Colon (tissue), 2 donors: ENCODE measurements around the gene PDE2A.

ENCODE experiments used
- FAIRE-seq: peaks from 2 replicates; lab custom pipeline; 2012; peaks lifted over from hg19 to GRCh38; lab: Jason Lieb, UNC
- donor health status: control.
- donor health status: control.

Gene PDE2A

DNA sequence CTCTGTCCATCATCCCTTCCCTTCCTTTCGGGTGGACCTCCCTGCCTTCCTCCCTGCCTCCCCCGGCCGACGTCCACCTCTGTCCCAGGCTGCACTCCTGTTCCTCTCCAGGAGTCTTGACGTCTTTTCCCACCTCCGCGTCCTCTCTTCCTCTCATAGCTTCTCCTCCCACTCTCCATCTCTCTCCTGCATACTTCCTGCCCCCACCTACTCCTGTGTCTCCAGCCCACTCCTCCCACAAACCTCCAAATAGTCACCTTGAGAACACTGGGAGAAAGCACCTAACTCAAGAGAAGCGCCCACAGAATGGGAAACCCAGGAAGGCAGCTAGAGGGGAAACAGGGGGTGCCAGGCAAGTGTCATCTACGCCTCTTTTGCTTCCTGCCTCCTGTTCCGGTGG, 60.8 kb downstream of the PDE2A start:
- no peak for FAIRE-seq

DNA sequence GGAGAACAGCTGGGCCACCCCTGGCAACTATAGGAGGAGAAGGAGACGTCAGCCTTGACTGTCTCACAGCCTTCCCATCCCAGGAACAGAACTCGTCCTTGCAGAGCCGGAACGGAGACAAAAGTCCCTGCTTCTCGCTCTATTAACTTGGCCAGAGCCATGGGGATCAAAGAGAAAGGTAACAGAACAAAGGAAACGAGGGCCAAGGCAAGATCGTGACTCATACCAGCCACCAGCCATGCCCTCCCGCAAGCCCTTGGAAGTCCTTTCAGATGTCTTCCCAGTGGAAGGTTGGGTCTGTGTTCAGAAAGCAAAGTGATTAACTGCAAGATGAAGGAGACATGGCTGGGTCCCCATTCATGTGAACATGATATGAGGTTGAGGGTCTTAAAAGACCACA, 64.7 kb downstream of the PDE2A start:
- FAIRE-seq, result no peak

DNA sequence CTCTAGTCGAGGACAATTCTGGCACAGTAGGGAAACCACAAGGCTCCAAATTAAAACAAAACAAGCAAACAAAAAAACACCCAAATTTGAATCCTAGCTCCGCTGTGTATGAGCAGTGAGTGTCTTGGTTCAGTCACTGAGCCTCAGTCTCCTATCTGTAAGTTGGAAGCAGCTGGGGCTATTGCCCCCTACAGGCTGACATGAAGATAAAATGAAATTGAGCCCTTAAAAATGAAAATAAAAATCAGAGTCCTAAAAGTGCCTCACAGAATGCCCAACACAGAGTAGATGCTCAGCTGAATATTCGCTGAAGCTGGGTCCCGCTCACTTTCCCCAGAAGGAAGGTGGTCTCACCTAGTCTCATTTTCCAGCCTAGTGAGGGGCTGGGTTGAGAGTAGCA, 65.2 kb downstream of the PDE2A start:
- no peak for FAIRE-seq

DNA sequence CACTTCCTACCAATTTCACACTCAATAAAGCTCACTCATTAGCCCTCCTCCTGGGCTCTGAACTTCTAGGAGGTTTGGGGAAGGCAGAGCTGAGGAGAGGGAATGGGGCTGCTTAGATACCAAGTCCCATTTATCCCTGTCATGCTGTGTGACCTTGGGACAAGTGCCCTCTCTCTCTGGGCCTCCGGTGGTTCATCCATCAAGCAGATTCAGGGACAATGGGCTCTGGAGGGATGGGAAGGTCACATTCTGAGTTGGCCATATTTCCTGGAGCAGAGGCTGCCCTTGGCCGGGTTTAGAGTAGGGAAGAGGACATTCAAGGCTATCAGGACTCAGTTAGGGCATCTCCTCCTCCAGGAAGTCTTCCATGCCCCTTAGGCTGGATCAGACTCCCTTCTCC, 66.7 kb downstream of the PDE2A start:
- no peak for FAIRE-seq

DNA sequence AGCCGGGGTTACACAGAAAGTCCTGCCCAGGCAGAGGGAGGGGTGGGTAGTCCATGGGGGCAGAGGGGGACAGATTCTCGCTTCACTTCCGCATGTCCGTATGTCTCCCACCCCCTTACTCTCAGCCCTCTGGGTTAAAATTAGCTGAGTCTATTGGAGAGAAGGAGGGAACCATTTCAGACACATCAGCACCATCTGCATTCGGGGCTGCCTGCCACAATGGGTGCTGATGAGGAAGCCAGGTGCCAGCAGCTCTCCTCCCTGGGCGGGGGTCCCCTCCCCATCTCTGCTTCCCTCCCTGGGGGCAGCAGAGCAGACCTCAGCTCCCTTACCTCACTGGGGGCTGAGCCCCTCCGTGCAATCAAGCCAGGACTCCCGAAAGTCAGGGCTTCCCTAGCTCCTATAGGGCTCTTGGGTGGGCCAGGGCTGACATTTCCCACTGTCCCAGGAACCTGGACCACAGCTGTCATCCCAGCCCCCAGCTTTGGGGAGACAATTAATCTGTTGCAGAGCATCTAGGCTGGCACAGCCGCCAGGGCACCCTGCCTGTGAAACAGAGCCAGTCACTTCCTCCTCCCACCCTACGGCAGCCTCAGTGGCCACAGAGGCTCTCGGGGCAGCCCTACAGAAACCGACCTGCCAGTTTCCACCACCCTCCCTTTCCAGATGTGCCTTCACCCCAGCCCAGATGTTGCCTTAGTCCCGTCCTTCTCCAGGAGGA, 67.3 kb downstream of the PDE2A start:
- no peak for FAIRE-seq

DNA sequence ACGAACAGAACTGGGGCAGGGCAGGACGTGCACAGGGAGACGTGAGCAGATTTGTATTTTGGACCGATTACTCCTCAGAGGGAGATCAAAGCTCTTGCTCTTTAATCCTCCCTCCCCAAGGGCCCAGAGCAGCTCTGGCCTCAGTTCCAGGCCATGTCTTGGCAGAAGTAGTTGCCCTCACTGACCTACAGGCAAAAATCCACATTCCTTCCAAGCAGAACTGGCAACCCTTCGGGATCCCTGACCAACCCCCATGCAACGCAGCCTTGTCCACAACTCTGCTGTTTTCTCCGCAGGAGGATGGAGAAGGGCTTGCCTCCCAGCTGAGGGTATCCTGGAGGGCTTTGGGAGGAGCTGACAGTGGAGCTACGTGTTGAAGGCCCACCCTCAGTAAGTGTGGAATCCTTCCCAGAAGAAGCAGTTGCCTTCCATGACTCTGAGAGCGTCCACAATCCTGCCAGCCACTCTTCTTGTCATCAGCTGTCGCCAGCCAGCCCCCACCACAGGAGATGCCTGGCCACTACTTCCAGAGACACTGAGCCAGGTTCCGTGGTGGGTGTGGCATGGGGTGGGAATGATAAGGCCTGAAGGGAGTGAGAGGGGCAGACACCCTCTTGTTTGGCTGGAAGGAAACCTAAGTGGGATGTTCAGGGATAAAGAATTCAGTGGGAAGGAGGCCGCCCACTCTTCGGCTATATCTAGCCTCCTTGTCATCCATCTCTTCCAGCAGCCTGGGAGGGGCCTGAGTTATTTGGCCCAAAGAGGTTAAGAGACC, 68.1 kb downstream of the PDE2A start:
- no peak for FAIRE-seq

DNA sequence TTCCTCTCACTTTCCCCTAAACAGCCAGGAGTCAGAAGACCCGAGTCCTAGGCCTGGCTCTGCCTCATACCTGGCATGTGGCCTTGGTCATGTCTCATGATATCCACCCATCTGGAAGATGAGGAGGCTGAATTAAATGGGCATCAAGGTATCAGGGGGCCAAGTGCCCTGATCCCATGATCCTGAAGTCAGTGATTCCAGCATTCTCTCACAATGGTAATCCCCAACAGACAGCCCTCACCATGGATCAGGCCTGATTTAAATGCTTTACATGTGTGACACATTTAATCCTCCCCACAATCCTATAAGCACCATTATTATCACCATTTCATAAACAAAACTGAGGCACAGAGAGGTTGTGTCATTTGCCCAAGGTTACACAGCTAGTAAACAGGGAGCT, 70.0 kb downstream of the PDE2A start:
- no peak for FAIRE-seq

DNA sequence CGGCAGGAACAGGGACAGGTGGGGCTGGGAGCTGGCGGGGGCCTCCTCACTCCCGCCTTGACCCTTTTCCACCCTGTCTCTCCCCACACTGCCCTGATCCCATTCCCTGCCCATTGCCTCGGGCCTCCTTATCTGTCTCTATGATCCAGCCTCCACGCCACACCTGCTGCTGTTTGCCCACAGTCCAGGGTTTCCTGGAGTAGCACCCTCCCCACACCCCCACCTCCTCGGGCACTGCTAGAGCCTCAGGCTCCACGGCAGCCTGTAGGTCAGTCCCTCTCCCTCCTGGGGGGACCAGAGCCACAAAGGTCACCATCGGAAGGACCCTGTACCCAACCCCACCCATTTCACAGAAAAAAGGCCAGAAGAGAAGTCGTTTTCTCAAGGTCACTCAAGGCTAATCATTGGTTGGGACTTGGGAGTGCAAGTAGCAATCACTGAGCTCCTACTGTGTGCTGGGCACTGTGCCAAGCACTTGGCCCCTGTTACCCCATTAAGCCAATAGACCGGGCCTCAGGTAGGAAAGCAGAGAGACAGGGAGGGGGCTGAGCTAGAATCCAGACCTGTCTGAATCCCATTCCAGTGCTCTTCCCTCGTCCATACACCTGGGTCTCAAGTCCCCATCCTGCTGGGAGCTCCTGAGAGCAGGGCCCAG, 71.8 kb downstream of the PDE2A start:
- FAIRE-seq, result no peak

DNA sequence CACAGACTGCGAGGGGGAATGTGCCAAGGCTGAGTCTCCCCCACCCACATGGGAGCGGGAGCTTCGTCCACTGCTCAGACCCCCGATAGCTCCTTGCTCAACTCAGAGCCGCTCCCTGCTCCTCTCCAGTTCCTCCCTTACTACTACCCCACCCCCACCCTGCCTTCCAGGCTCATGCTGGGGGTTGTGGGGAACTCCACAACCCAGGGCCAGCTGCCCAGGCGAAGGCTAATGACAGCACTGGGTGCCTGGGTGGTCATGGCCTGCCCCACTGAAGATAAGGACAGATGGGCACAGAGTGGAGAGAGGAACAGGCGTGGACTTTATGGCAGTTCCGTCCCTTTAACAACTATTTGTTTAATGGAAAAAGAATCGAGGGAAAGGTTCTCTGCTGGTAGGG, 73.7 kb downstream of the PDE2A start:
- FAIRE-seq, result no peak

DNA sequence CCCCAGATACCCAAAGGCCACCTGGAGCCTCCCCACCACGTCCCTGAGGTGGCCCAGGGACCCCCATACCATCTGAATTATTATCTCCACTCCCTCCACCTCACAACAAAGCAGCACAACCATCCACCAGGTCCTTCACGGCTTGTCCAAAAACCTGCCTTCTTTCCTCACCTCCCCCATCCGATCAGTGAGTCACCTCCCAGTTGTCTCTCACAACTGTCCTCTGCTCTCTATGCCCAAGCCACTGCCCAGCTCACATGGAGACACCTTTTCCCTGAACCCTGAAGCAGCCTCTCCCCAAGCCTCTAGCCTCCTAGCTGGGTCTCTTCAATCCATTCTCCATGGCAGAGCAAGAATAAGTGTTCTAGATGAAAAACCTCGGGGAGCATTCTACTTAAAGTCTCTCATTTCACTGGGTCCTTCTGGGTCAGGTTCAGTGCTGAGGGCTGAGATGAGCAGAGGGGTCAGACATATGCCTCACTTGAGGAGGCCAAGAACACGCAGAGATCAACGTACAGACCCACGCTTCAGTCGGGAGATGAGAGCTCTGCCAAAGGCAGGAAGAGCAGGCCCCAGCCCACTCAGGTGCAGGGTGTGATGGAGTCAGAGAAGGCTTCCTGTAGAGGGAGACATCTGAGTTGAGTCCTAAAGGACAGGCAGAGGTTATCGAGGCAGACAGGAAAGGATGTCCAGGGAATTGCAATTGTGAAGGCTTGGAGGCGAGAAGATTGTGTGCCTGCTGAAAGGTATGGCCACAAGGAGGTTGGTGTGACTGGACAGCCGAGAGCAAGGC, 74.7 kb downstream of the PDE2A start:
- no peak for FAIRE-seq

DNA sequence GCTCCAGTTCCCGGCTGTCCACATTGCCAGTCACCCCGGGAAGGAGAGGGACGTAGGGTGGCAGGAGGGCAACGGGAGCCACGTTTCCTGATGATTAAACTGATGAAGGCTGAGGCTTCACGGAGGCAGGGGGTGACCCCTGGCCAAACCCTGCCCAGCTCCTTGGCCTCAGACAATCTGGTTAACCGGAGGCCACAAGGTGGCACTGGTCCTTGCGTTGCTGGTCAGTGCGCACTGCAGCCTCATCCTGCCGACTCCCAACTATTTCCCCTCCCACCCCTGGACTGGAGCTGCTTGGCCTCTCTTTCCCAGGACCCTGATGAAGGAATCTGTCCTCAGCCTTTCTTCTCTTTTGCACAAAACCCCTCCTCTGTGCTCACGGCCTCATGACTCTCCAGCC, 75.3 kb downstream of the PDE2A start:
- no peak for FAIRE-seq

DNA sequence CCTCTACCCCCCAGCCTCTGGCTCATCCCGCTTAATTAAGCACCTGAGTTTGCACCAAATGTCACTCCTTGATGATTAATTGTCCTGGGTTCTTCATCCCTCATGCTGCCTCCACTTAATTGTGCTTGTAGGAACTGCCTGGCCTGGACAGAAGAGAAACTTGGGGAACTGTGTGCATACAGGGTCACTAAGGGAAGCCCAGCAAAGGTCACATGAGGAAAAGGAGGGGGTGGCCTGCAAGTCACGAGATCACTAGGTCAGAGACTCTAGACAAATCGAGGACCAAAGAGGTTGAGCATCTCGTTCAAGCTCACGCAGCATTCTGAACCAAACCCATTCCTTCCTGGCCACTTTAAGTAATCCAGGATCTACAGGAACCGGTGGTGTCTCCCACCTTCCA, 75.8 kb downstream of the PDE2A start:
- FAIRE-seq, result no peak

DNA sequence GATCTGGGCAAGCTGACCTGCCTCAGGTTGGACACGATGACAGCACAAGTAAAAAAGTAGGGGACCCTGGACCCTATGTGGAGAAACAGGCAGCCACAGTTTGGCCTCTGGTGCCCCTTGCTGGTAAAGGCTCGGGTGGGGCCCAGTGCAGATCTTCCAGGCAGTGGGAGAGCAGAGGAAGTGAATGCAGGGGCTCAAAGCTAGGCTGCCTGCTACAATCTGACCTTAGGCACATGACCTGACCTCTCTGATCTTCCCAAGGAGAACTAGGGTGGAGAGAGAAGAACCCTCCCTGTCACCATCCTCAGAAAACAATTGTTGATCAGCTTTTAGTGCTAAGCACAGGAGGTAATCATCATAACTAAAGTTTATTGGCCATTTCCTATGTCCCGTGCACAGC, 76.5 kb downstream of the PDE2A start:
- FAIRE-seq, result no peak

DNA sequence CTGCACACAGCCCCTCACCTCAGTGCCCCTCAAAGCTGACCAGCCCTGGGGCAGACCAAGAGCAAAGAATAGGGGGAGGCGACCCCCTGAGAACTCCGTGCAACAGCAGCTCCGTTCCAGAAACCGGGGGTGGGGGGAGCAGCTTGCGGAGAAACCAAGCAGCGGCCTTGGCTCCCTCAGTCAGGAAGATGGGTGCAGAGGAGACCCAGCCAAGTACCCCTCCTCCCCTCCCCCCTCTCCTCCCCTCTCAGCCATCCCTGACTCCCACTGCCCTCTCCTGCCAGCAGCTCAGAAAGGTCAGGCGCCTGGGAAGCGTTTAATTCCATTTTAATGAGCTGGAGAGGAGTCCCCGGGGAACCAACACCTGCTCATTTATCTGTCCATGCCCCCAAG, 78.9 kb downstream of the PDE2A start:
- no peak for FAIRE-seq

DNA sequence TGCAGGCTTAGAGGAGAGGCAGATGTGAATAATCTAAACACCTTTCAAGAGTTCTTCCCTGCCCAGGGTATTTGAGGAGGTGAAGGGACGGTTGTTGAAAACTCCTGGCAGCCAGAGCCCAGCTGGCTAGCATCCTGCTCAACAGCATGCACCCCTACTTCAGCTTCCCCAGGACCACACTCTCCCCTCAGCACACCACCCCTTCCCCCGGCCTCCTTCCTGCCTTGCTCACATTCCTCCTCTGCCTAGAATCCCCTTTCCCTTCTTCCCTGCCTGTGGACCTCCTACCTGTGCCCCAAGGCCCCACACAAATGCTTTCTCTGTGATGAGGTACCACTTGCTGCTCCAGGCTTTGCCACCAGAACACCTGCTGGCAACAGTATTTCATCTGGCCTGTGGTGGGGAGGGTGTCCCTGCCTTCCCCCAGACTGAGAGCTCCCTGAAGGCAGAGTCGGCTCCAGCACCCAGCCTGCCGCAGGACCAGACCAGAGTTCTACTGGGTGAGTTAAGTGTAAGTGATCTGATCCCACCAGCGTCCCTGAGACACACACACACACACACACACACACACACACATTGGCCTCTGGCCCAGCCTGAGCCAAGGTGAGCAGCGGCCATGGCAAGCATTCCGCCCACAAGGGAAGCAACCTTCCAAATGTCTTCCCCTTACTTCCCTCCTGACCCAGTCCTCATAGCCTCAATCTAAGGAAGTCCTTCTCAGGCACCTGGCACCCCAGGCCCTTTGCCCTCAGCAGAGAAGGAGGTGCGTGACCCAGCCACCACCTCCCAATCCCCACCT, 79.5 kb downstream of the PDE2A start:
- FAIRE-seq, result no peak

DNA sequence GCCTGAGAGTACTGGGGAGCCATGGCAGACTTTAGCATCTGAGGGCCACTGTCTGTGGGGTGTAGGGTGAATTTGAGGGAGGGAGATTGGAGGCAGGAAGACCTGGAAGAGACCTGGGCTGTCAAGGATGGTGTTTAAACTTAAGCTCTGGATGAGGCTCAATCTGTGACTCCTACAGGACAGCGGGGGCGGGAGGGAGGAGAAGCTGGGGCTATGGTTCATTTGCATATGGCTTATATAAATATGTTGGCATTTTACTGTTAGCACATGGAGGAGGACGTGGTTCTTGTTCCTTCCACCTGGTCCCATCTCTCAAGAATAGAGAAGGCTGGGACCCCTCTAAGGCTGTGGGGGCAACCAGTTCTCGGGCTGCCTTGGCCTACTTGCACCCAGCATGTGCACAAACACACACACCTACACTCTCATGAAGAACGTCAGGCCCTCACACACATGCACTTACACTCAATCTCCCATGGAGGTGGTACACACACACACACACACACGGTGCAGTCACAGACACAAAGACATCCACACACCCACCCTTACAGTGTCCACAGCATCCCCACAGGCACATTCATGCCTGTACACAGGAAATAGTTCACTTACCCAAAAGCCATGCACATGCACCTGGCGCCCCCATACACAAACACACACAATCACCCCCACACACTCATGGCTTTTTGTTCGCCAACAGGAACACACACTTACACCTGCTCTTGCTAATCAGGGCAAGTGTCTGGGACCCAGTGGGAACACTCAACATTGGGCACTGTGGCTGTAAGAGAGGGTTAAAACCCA, 81.3 kb downstream of the PDE2A start:
- FAIRE-seq, result no peak

DNA sequence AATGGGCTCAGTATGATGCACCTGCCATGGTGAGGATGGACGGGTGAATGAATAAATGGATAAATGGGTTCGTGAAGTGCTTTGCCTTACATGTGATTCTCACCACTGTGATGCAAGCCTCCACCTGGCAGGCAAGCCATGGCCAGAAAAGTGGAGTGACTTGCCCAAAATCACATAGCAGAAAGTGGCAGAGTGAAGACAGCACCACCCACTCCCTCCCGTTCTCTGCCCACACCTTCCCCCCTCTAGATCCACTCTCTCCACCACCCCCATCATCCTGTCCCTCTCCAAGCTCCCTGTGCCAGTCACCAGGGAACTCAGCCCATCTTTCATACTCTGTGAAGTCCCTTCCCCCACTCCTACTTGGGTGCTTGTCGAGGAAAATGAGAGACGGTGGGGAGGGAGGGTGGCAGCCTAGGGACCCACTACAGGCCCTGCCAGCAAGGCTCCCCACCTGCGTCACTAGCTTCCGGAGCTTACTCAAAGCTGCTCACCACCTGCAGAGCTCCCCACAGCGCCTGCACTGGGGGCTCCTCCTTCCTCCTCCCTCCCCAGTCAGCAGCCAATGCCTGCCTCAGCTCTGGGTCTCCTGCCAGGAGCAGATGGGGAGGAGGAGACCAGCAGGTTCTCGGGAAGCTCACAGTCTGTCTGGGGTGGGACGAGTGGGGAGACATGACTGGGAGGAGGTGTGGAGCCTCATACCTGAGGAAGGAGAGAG, 82.3 kb downstream of the PDE2A start:
- no peak for FAIRE-seq

DNA sequence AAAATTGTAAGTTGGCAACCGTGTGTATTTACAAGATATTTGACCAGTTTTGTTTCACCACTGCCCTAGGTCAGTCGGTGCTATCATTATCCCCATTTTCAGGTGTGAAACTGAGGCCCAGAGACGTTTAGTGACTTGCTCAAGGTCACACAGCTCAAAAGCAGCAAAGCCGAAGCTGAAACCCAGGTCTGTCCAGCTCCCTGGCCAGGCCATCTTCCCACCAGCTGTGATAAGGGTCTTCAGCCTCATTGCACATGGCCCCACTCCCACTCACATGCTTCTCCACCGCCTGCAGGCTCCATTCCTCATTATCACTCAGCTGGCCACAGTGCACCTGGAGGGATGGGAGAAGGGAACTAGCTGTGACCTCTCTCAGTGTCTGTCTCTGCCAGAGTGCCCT, 83.2 kb downstream of the PDE2A start:
- no peak for FAIRE-seq

DNA sequence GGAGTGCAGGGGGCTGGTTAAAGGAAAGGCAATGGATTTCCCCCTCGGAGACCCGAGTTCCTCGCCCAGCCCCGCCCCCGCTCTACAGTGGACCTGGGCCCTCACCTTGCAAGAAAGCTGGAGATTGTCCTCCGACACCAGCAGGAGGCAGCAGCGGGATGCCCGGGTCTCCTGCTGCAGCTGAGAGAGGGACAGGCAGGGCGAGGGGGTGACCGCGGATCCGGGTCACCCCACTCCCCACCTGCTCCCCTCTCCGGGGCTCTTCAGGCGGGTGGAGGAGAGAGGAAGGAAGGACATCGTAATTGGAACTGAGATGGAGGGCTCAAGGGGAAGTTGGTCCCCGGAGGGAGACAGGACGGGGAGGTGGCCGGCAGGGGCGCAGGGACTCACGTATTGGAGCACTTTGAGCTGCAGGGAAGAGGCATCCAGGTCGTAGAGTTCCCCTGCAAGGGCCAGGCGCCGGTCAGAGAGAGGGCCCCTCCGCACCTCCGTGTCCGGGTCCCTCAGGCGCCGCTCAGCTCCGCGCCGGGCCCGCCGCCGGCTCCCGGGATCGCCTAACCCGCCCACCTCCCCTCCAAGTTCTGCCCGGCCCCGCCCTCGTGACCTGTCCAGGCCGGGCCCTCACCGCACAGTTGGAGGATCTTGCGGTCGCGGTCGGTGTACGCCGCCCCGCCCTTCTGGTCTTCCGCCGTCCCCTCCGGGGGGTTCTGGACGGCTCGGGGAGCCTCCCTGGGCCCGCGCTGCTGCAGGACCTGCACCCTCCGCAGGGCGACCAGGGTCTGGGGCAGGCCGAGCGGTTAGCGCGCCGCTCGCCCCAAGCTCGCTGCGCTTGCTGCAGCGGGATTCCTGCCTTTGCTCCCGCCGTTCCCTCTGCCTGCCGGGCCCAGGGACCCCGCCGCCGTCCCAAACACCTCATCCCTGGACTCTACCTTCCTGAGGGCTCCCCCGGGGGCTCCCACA, 84.1 kb downstream of the PDE2A start:
- no peak for FAIRE-seq
